HUES48 (cell line): ENCODE results near the gene GUCY2D.

Experiments used
- H3K27ac ChIP-seq: one replicate; pipeline ENCODE4 v1.7.0; 2013; ENCODE audit warnings: low read depth, low read length, inconsistent platforms
- H3K27me3 ChIP-seq: 2 replicates; pipeline ENCODE4 v1.6.1; 2013; ENCODE audit warnings: mild to moderate bottlenecking, low read length; ENCODE audit not compliant: control insufficient read depth, insufficient read depth
- H3K36me3 ChIP-seq: 2 replicates; pipeline ENCODE4 v1.6.1; 2013; ENCODE audit warnings: low read length; ENCODE audit not compliant: control insufficient read depth, insufficient read depth
- H3K4me1 ChIP-seq: 2 replicates; pipeline ENCODE4 v1.6.1; 2013; ENCODE audit warnings: mild to moderate bottlenecking, low read length; ENCODE audit not compliant: control insufficient read depth, insufficient read depth
- H3K4me3 ChIP-seq: 2 replicates; pipeline ENCODE4 v1.5.1; 2013; ENCODE audit warnings: mild to moderate bottlenecking, low read depth, low read length
- H3K9ac ChIP-seq: 2 replicates; pipeline ENCODE4 v1.6.1; 2013; ENCODE audit warnings: mild to moderate bottlenecking, low read depth, low read length, moderate library complexity
- H3K9me3 ChIP-seq: 2 replicates; pipeline ENCODE4 v1.6.1; 2013; ENCODE audit warnings: low read length; ENCODE audit not compliant: control insufficient read depth, insufficient read depth

GUCY2D gene

GRCh38 chr17:7974638-7975131, 27.7 kb upstream of the GUCY2D start:
- no peak overlapping the region for H3K4me3 ChIP-seq
- H3K27ac ChIP-seq, result no peak overlapping the region
- no peaks in the 10 kb centered on the region for H3K4me1 ChIP-seq
- H3K27me3 ChIP-seq, result no peaks in the 10 kb centered on the region
- H3K36me3 ChIP-seq, result no peaks in the 10 kb centered on the region
- no peaks in the 10 kb centered on the region for H3K9me3 ChIP-seq
- no peak overlapping the region for H3K9ac ChIP-seq

- Histone ChIP-seq H3K4me3 (no peak overlapping the region), H3K4me1 (no peaks in the 10 kb centered on the region), H3K27me3 (no peaks in the 10 kb centered on the region), H3K9ac (no peak overlapping the region), H3K9me3 (no peaks in the 10 kb centered on the region), H3K27ac (no peak overlapping the region), H3K36me3 (no peaks in the 10 kb centered on the region)
These were observed 25.4 kb upstream of the GUCY2D start for GRCh38 chr17:7977039-7977438.

GRCh38 chr17:7977805-7978204, 24.6 kb upstream of the GUCY2D start:
- Histone ChIP-seq H3K4me3 (no peak overlapping the region), H3K9me3 (no peaks in the 10 kb centered on the region), H3K36me3 (no peaks in the 10 kb centered on the region), H3K4me1 (no peaks in the 10 kb centered on the region), H3K9ac (no peak overlapping the region), H3K27ac (no peak overlapping the region), H3K27me3 (no peaks in the 10 kb centered on the region)

GRCh38 chr17:7982173-7982572, 20.2 kb upstream of the GUCY2D start:
- no peaks in the 10 kb centered on the region for H3K9me3 ChIP-seq
- no peaks in the 10 kb centered on the region for H3K36me3 ChIP-seq
- H3K27ac ChIP-seq, result no peak overlapping the region
- H3K9ac ChIP-seq, result no peak overlapping the region
- H3K4me1 ChIP-seq, result no peaks in the 10 kb centered on the region
- H3K4me3 ChIP-seq, result no peak overlapping the region
- H3K27me3 ChIP-seq, result no peaks in the 10 kb centered on the region

DNA sequence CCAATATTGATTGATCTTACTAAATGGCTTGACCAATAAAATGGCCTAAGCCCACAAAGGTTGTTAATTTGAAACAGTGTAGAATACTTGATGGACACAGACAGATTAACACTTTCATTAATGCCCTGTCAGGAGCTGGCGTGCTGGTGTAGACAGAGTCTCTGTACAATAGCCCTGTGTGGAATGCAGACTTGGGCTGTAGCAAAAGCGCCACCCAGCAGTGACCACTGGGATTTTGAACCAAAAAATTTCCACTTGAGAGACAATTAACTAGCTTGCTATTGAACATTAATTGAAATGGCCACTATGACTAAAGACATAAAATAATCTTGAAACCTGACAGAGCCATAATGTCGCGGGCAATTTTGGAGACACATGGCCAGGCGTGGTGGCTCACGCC, 19.7 kb upstream of the GUCY2D start:
- H3K9me3 ChIP-seq, result no peaks in the 10 kb centered on the region
- no peak overlapping the region for H3K9ac ChIP-seq
- H3K36me3 ChIP-seq, result no peaks in the 10 kb centered on the region
- no peaks in the 10 kb centered on the region for H3K27me3 ChIP-seq
- H3K4me3 ChIP-seq, result no peak overlapping the region
- H3K4me1 ChIP-seq, result no peaks in the 10 kb centered on the region
- no peak overlapping the region for H3K27ac ChIP-seq

GRCh38 chr17:7984904-7985303, 17.5 kb upstream of the GUCY2D start:
- Histone ChIP-seq H3K36me3 (no peaks in the 10 kb centered on the region), H3K9me3 (no peaks in the 10 kb centered on the region), H3K4me1 (0 out of 2 replicates have a peak, but pooled peaks cover 2% of the 10 kb centered on the region), H3K9ac (no peak overlapping the region), H3K4me3 (no peak overlapping the region), H3K27me3 (peaks cover 8% of the 10 kb centered on the region), H3K27ac (no peak overlapping the region)

GRCh38 chr17:7987112-7987893, 15.1 kb upstream of the GUCY2D start:
- no peak overlapping the region for H3K4me3 ChIP-seq

GRCh38 chr17:7988750-7989178, 13.7 kb upstream of the GUCY2D start:
- H3K4me1 ChIP-seq, result 0 out of 2 replicates have a peak, but pooled peaks cover 2% of the 10 kb centered on the region
- H3K4me3 ChIP-seq, result no peak overlapping the region
- no peaks in the 10 kb centered on the region for H3K36me3 ChIP-seq
- no peak overlapping the region for H3K9ac ChIP-seq
- H3K9me3 ChIP-seq, result no peaks in the 10 kb centered on the region
- peaks cover 9% of the 10 kb centered on the region for H3K27me3 ChIP-seq
- no peak overlapping the region for H3K27ac ChIP-seq

More at GRCh38 chr17:7987112-7987893, 15.1 kb upstream of the GUCY2D start:
- 0 out of 2 replicates have a peak, but pooled peaks cover 2% of the 10 kb centered on the region for H3K4me1 ChIP-seq
- H3K27ac ChIP-seq, result no peak overlapping the region
- no peaks in the 10 kb centered on the region for H3K36me3 ChIP-seq
- H3K9me3 ChIP-seq, result no peaks in the 10 kb centered on the region
- no peak overlapping the region for H3K9ac ChIP-seq
- peaks cover 9% of the 10 kb centered on the region for H3K27me3 ChIP-seq

DNA sequence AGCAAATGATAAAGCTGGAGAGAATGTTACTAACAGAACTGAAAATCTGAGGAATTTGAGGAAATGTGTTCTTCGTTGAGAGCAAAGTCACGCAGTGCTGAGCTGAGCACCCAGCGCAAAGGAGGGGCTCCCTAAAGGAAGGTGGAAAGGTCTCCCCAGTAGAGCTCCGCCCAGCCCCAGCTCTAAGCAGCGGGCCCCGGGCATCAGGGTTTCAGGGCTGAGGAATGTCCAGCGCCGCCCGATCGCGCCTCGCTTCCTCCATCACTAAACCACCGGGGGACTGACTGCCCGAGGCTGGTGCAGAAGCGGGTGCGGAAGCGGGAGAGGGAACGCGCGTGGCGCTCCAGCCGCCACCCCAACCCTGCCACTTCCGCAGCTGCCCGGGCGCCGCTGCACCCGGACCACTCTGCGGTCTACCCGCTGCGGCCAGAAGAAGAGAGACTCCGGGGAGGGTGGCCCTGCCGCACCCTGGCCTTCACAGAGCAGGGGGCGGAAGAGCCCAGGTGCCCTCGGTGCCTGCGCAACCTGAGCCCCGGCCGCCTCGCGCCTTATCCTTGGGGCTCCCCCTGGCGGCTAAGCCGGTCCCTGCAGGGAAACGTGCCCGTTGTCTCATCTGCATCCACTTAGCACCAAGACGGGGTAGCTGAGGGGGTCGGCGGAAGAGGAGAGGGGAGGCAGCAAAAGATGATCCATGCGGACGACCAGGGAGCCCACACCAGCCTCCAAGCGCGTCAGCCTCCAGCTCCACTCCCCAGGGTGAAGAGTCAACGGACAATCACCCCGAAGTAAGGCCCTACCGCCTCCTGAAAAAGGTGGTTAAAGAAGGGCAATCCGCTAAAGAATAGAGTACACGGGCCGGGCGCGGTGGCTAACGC, 12.4 kb upstream of the GUCY2D start:
- H3K4me3 ChIP-seq, result peak overlapping the region; percentile 80
- no peak overlapping the region for H3K27ac ChIP-seq
- peaks cover 9% of the 10 kb centered on the region for H3K27me3 ChIP-seq
- no peaks in the 10 kb centered on the region for H3K9me3 ChIP-seq
- 0 out of 2 replicates have a peak, but pooled peaks cover 2% of the 10 kb centered on the region for H3K4me1 ChIP-seq
- H3K36me3 ChIP-seq, result no peaks in the 10 kb centered on the region
- H3K9ac ChIP-seq, result peak overlapping the region; percentile 30; the same call in 1 of the 2 replicates

DNA sequence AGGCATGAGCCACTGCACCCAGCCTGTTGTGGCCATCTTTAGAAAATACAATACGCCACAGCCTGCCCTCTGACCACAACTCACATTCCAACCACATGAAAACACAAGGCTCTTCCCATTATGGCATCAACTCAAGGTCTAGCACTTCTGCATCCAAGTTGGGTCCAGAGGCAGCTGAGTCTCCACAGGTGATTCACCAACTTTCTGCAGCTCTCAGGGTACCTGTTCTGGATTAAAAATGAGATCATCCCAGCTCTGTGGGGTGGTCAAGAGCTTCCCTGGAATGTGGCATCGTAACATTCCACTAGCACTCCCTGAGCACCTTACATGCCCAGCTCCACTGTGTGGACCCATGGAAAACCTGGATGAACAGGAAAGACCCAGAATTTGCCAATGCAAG, 9.9 kb upstream of the GUCY2D start:
- no peak overlapping the region for H3K27ac ChIP-seq
- peaks cover 9% of the 10 kb centered on the region for H3K27me3 ChIP-seq
- no peaks in the 10 kb centered on the region for H3K36me3 ChIP-seq
- no peak overlapping the region for H3K4me3 ChIP-seq
- no peaks in the 10 kb centered on the region for H3K9me3 ChIP-seq
- no peak overlapping the region for H3K9ac ChIP-seq
- peaks cover 5% of the 10 kb centered on the region; the same call in 1 of the 2 replicates for H3K4me1 ChIP-seq

DNA sequence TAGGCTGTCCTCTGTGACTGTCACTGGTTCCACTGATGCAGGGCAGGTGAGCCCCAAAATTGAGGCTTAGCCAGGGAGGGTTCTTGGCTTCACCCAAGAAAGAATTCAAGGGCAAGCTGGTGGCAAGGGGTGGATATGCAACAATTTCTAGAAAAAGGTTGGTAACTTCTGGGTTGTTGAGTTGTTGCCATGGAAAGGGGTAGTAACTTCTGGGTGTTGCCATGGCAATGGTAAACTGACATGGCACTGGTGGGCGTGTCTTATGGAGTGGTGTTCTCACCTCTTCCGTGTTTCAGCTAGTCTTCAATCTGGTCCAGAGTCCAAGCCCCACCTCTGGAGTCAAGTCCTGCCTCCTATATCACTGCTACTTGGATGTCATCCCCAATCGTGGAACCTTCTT, 9.5 kb upstream of the GUCY2D start:
- no peak overlapping the region for H3K4me3 ChIP-seq
- H3K27ac ChIP-seq, result no peak overlapping the region

More for the DNA sequence above, 9.5 kb upstream of the GUCY2D start:
- Histone ChIP-seq H3K4me1 (peaks cover 5% of the 10 kb centered on the region; the same call in 1 of the 2 replicates), H3K27me3 (peaks cover 9% of the 10 kb centered on the region), H3K36me3 (no peaks in the 10 kb centered on the region), H3K9ac (no peak overlapping the region), H3K9me3 (no peaks in the 10 kb centered on the region)
